H1 (cell line): ENCODE data around the gene ARHGEF39. TPM values are rescaled to one million over a fixed set of nuclear protein-coding genes. Genes with fewer than 3 reads are reported as not detected.

ENCODE experiments used
- CTCF ChIA-PET: fragments of 300-600 bp; sonication (Branson Sonifier 250); formaldehyde crosslinking; loops from one replicate; lab custom pipeline; 2021; ENCODE audit not compliant: partially characterized antibody; lab: Charles Lee
- POLR2A ChIA-PET: fragments of 300-600 bp; sonication (Branson Sonifier 250); formaldehyde crosslinking; loops from one replicate; lab custom pipeline; 2021; ENCODE audit warnings: inconsistent platforms; ENCODE audit not compliant: partially characterized antibody; lab: Charles Lee
- DNase-seq, 2 experiments: peaks; one replicate each; pipeline versions ENCODE4 v3.0.0 to v3.0.0-alpha.2; 2010 to 2022; ENCODE audit warnings: low spot score in 2 of 2, low read depth in 1 of 2, mixed read lengths in 1 of 2
- FAIRE-seq: peaks from 2 replicates; lab custom pipeline; 2011; peaks lifted over from hg19 to GRCh38; lab: Jason Lieb, UNC
- H2AFZ ChIP-seq: 2 replicates; pipeline ENCODE4 v1.8.1; 2012; ENCODE audit warnings: low read length, inconsistent platforms
- H2AK5ac ChIP-seq: 2 replicates; pipeline ENCODE4 v1.6.1; 2013; ENCODE audit warnings: low read depth, low read length
- H2BK120ac ChIP-seq: replicated peaks from 2 replicates; pipeline ENCODE3; 2013; ENCODE audit warnings: low read depth, low read length, inconsistent platforms
- H2BK12ac ChIP-seq: 2 replicates; pipeline ENCODE4 v1.6.1; 2013; ENCODE audit warnings: low read depth, low read length
- H2BK15ac ChIP-seq: 2 replicates; pipeline ENCODE4 v1.6.1; 2013; ENCODE audit warnings: low read length
- H2BK20ac ChIP-seq: 2 replicates; pipeline ENCODE4 v1.6.1; 2013; ENCODE audit warnings: low read length
- H2BK5ac ChIP-seq: 2 replicates; pipeline ENCODE4 v1.6.1; 2013; ENCODE audit warnings: low read depth, low read length
- H3K14ac ChIP-seq: 2 replicates; pipeline ENCODE4 v1.6.1; 2013; ENCODE audit warnings: inconsistent platforms; ENCODE audit not compliant: insufficient read length
- H3K18ac ChIP-seq: 2 replicates; pipeline ENCODE4 v1.6.1; 2013; ENCODE audit warnings: low read length; ENCODE audit errors: extremely low read depth
- H3K23ac ChIP-seq: 2 replicates; pipeline ENCODE4 v1.6.1; 2013; ENCODE audit warnings: inconsistent platforms; ENCODE audit not compliant: insufficient read length
- H3K23me2 ChIP-seq: 2 replicates; pipeline ENCODE4 v1.6.1; 2013; ENCODE audit warnings: low read depth, low read length
- H3K27ac ChIP-seq: 2 replicates; pipeline ENCODE4 v1.6.1; 2011; ENCODE audit warnings: low read depth, low read length, inconsistent platforms
- H3K27me3 ChIP-seq, 4 experiments: replicated peaks in 1 of 4; 1 replicate in 1 of 4; 2 replicates in 3 of 4; pipeline versions ENCODE4 v1.6.1 to v1.8.1; 2011 to 2013; ENCODE audit warnings: low read length in 3 of 4, mild to moderate bottlenecking in 3 of 4, inconsistent platforms in 2 of 4, mixed read lengths in 2 of 4, moderate library complexity in 1 of 4; ENCODE audit not compliant: control insufficient read depth in 3 of 4, insufficient read depth in 3 of 4; ENCODE audit errors: extremely low read depth in 1 of 4
- H3K36me3 ChIP-seq, 4 experiments: 2 replicates each; pipeline versions ENCODE4 v1.6.1 to v1.8.1; 2011 to 2013; ENCODE audit warnings: mild to moderate bottlenecking in 4 of 4, low read length in 3 of 4, moderate library complexity in 2 of 4, control low read depth in 1 of 4, inconsistent platforms in 1 of 4; ENCODE audit not compliant: insufficient read depth in 4 of 4, control insufficient read depth in 2 of 4
- H3K4ac ChIP-seq: replicated peaks from 2 replicates; pipeline ENCODE3; 2013; ENCODE audit warnings: low read length, low read depth, mixed read lengths, inconsistent platforms; ENCODE audit not compliant: insufficient read length
- H3K4me1 ChIP-seq, 4 experiments: replicated peaks in 1 of 4; 1 replicate in 1 of 4; 2 replicates in 3 of 4; pipeline versions ENCODE4 v1.6.1 to v1.8.1; 2011 to 2013; ENCODE audit warnings: low read length in 3 of 4, inconsistent platforms in 2 of 4, mixed read lengths in 1 of 4; ENCODE audit not compliant: insufficient read depth in 4 of 4, control insufficient read depth in 3 of 4
- H3K4me2 ChIP-seq, 2 experiments: 2 replicates each; pipeline versions ENCODE4 v1.6.1 to v1.8.1; 2011 to 2013; ENCODE audit warnings: low read depth in 2 of 2, low read length in 2 of 2, control low read depth in 1 of 2, inconsistent platforms in 1 of 2, mild to moderate bottlenecking in 1 of 2; ENCODE audit not compliant: insufficient read depth in 1 of 2
- H3K4me3 ChIP-seq, 4 experiments: fragments of 200-600, 300-600 bp in 1 of 4; sonication (generic), shearing (Covaris generic), sonication (Bioruptor Twin) in 1 of 4; 2 replicates each; pipeline versions ENCODE4 v1.5.1 to v1.8.1; 2011 to 2016; ENCODE audit warnings: low read length in 4 of 4, low read depth in 3 of 4, control low read depth in 2 of 4, inconsistent platforms in 2 of 4, mild to moderate bottlenecking in 2 of 4, mixed read lengths in 1 of 4, moderate library complexity in 1 of 4; ENCODE audit not compliant: insufficient read depth in 2 of 4; ENCODE audit errors: extremely low read depth in 1 of 4
- H3K56ac ChIP-seq: replicated peaks from 2 replicates; pipeline ENCODE3; 2013; ENCODE audit warnings: low read depth, mild to moderate bottlenecking, mixed read lengths, low read length, inconsistent platforms; ENCODE audit not compliant: insufficient read length
- H3K79me1 ChIP-seq: 2 replicates; pipeline ENCODE4 v1.6.1; 2013; ENCODE audit warnings: low read depth, low read length, control low read depth
- H3K79me2 ChIP-seq, 2 experiments: 2 replicates each; pipeline versions ENCODE4 v1.6.1 to v1.8.1; 2012 to 2013; ENCODE audit warnings: low read length in 2 of 2, mild to moderate bottlenecking in 2 of 2, inconsistent platforms in 1 of 2; ENCODE audit not compliant: insufficient read depth in 2 of 2, control insufficient read depth in 1 of 2
- H3K9ac ChIP-seq, 4 experiments: replicated peaks in 1 of 4; 1 replicate in 1 of 4; 2 replicates in 3 of 4; pipeline versions ENCODE4 v1.6.1 to v1.8.1; 2011 to 2013; ENCODE audit warnings: low read depth in 3 of 4, low read length in 3 of 4, control low read depth in 2 of 4, mild to moderate bottlenecking in 2 of 4, moderate library complexity in 2 of 4, inconsistent platforms in 1 of 4; ENCODE audit errors: extremely low read depth in 1 of 4
- H3K9me3 ChIP-seq, 2 experiments: 2 replicates each; pipeline versions ENCODE4 v1.6.1 to v1.8.1; 2012 to 2013; ENCODE audit warnings: mild to moderate bottlenecking in 2 of 2, moderate library complexity in 2 of 2, control low read depth in 1 of 2, inconsistent platforms in 1 of 2, low read depth in 1 of 2, low read length in 1 of 2, mixed read lengths in 1 of 2; ENCODE audit not compliant: insufficient read depth in 2 of 2
- H4K20me1 ChIP-seq, 2 experiments: replicated peaks in 1 of 2; 2 replicates each; pipeline versions ENCODE3 to v1.8.1; 2011 to 2013; ENCODE audit warnings: inconsistent platforms in 2 of 2, low read length in 2 of 2, mild to moderate bottlenecking in 1 of 2; ENCODE audit not compliant: insufficient read depth in 2 of 2, control insufficient read depth in 1 of 2
- H4K5ac ChIP-seq: 2 replicates; pipeline ENCODE4 v1.6.1; 2013; ENCODE audit warnings: low read length, low read depth, mixed read lengths, inconsistent platforms; ENCODE audit not compliant: insufficient read length
- H4K8ac ChIP-seq: 2 replicates; pipeline ENCODE4 v1.8.0; 2013; ENCODE audit warnings: mild to moderate bottlenecking, moderate library complexity, low read length, inconsistent platforms; ENCODE audit not compliant: insufficient read depth; ENCODE audit errors: extremely low read depth
- H4K91ac ChIP-seq: replicated peaks from 2 replicates; pipeline ENCODE3; 2013; ENCODE audit warnings: low read length, mixed read lengths, inconsistent platforms; ENCODE audit not compliant: insufficient read length
- E2F6 ChIP-seq: IDR thresholded peaks from 2 replicates; pipeline ENCODE4 v1.6.1; 2012; ENCODE audit warnings: inconsistent platforms
- EP300 ChIP-seq, 2 experiments: IDR thresholded peaks; 1 replicate in 1 of 2; 2 replicates in 1 of 2; pipeline ENCODE4 v1.6.1; 2011 to 2012; ENCODE audit warnings: low read depth in 2 of 2, low read length in 2 of 2, mild to moderate bottlenecking in 2 of 2, borderline replicate concordance in 1 of 2, inconsistent platforms in 1 of 2, moderate library complexity in 1 of 2
- WGBS, 2 experiments: shearing (Covaris generic) in 1 of 2; methylation state at CpG; one replicate each; pipeline versions ENCODE4 v1.1.6 to v1.1.7; 2013 to 2015; ENCODE audit warnings: low lambda C conversion rate in 2 of 2, mixed read lengths in 2 of 2, inconsistent platforms in 1 of 2, low coverage in 1 of 2, missing lambda C conversion rate in 1 of 2; ENCODE audit not compliant: insufficient replicate concordance in 2 of 2, insufficient coverage in 1 of 2, insufficient read length in 1 of 2; ENCODE audit errors: extremely low coverage in 1 of 2, missing lambda C conversion rate in 1 of 2; 5-methylcytosine and 5-hydroxymethylcytosine counted together
- polyA plus RNA-seq, 7 experiments: library from polyadenylated mRNA; depleted of rRNA in 3 of 7; stranded (reverse) in 5 of 7; unstranded in 2 of 7; fragments of >200 nt in 5 of 7; fragments of 200-250 nt in 2 of 7; gene quantifications; 1 replicate in 5 of 7; 2 replicates in 1 of 7; 4 replicates in 1 of 7; pipeline versions ENCODE4 v1.2.1 to v1.2.3, GENCODE V29; 2011 to 2013; ENCODE audit warnings: missing spikeins in 2 of 7, mixed read lengths in 2 of 7
- total RNA-seq: library from RNA; stranded (reverse); fragmentation: NEBNext Ultra II Directional; extraction: Animal tissue kit (Norgen Biotek cat#: 25700); gene quantifications from 2 replicates; pipeline ENCODE4 v1.2.1, GENCODE V29; 2021
- TF ChIP-seq, protein P1 (sequence below): IDR thresholded peaks from 2 replicates; pipeline ENCODE4 v1.6.1; 2011; ENCODE audit warnings: low read length, improper control_type of control experiment

Gene ARHGEF39
- total and polyA plus RNA-seq, 2 of the 8 experiments (the other 6 are each of a cell fraction or from before 2014, with no cell fraction given), result 18.6 to 18.7 TPM

DNA sequence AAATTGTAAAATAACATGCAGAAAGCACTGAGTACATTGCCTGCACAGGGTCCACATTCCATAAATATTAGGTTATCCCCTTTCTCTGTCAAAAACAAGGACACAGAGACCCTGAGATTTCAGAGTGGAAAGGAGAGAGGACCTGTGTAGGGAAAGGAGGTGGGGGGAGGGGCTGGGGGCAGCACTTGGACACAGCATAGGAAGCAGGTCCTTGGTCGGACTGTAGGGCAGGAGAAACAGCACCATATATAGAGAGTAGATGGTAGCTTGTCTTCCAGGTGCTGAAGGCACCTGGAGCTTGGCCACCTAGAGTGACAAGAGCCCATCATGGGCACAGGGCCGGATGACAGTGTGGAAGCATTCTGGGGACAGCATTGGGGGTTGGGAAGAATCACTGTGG, 22.3 kb upstream of the ARHGEF39 start:
- H3K4me3 ChIP-seq, result no peak overlapping the region

More for the DNA sequence above, 22.3 kb upstream of the ARHGEF39 start:
- Histone ChIP-seq H3K4me1 (peaks cover 6 to 15% (median 8%) of the 10 kb centered on the region in 4 experiments; a peak in 6 of 7 replicates), H3K27me3 (no peaks in the 10 kb centered on the region), H3K4ac (no peak overlapping the region), H2BK12ac (no peak overlapping the region), H3K23ac (no peak overlapping the region), H3K27ac (no peak overlapping the region), H2BK120ac (no peak overlapping the region), H3K79me1 (peaks cover 2% of the 10 kb centered on the region; the same call in 1 of the 2 replicates), H3K79me2 (peaks cover 0 to 21% of the 10 kb centered on the region in 2 experiments; a peak in 2 of 4 replicates), H3K23me2 (peaks cover 12% of the 10 kb centered on the region), H3K4me2 (no peak overlapping the region), H2AFZ (no peak overlapping the region), H2BK15ac (no peak overlapping the region), H3K18ac (no peak overlapping the region), H2BK5ac (no peak overlapping the region), H3K14ac (no peak overlapping the region), H4K91ac (no peak overlapping the region), H3K9ac (no peak overlapping the region), H3K56ac (no peak overlapping the region), H4K20me1 (peaks cover 9% of the 10 kb centered on the region in 2 experiments), H4K5ac (no peak overlapping the region), H3K36me3 (peaks cover 14 to 41% (median 32%) of the 10 kb centered on the region in 4 experiments), H2BK20ac (no peak overlapping the region), H4K8ac (no peak overlapping the region), H2AK5ac (no peak overlapping the region), H3K9me3 (no peaks in the 10 kb centered on the region)
- ChIA-PET CTCF (interaction anchor here (2.3 to 14.1 kb wide), 3 partner anchors 10 to 40 kb away, joined by 16 to 347 read pairs (median 29); partner anchors contain the start of genes ARHGEF39, CCDC107 and RMRP), POLR2A (interaction anchor here (0.9 to 14.9 kb wide), 8 partner anchors 6 to 70 kb away, joined by 3 to 158 read pairs (median 40); partner anchors contain the start of genes ARHGEF39, CA9, CREB3 and TLN1)
- 69% methylated on average over 2 of the region's 2 CpGs; no CpG with 5 or more reads in 1 of the 2 experiments for WGBS, 2 experiments
- TF ChIP-seq EP300 (IDR thresholded peaks at IDR 0.05; ENCODE audit: borderline replicate concordance in 1 of 2, low read depth in 2 of 2, low read length in 2 of 2) (no peak), E2F6 (no peak)
- TF ChIP-seq, protein P1, sequence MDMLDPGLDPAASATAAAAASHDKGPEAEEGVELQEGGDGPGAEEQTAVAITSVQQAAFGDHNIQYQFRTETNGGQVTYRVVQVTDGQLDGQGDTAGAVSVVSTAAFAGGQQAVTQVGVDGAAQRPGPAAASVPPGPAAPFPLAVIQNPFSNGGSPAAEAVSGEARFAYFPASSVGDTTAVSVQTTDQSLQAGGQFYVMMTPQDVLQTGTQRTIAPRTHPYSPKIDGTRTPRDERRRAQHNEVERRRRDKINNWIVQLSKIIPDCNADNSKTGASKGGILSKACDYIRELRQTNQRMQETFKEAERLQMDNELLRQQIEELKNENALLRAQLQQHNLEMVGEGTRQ, result no peak
- DNase-seq (no peak), FAIRE-seq (no peak)
